T-helper 1 cell treated with Interleukin-12 subunit alpha and Interleukin-12 subunit beta and Interleukin-4 antibody, amounts not matched to agents 30 μg/mL and 1 μg/mL, for 36 hours (primary cell): Measurements from ENCODE around the gene NDEL1.

Experiments used
- H3K27ac Mint-ChIP-seq: one replicate; pipeline ENCODE4 v1.8.0; 2021; ENCODE audit warnings: mild to moderate bottlenecking, mixed read lengths
- H3K27me3 Mint-ChIP-seq: one replicate; pipeline ENCODE4 v1.8.0; 2021; ENCODE audit warnings: low read depth, mixed read lengths
- H3K36me3 Mint-ChIP-seq: one replicate; pipeline ENCODE4 v1.8.0; 2021; ENCODE audit warnings: low read depth, mixed read lengths
- H3K4me1 Mint-ChIP-seq: one replicate; pipeline ENCODE4 v1.8.0; 2021; ENCODE audit warnings: low read depth, mixed read lengths
- H3K4me3 Mint-ChIP-seq: one replicate; pipeline ENCODE4 v1.8.0; 2021; ENCODE audit warnings: mild to moderate bottlenecking, moderate library complexity, mixed read lengths
- H3K9me3 Mint-ChIP-seq: one replicate; pipeline ENCODE4 v1.8.0; 2021; ENCODE audit warnings: mixed read lengths

The NDEL1 gene

GRCh38 chr17:8487130-8487645, 51.5 kb downstream of the NDEL1 start:
- no peaks in the 10 kb centered on the region for H3K4me1 Mint-ChIP-seq
- H3K9me3 Mint-ChIP-seq: peaks cover 17% of the 10 kb centered on the region
- no peak overlapping the region for H3K4me3 Mint-ChIP-seq
- peaks cover 23% of the 10 kb centered on the region for H3K36me3 Mint-ChIP-seq
- H3K27me3 Mint-ChIP-seq: no peaks in the 10 kb centered on the region
- H3K27ac Mint-ChIP-seq: no peak overlapping the region

GRCh38 chr17:8487743-8488142, 52.1 kb downstream of the NDEL1 start:
- H3K9me3 Mint-ChIP-seq: peaks cover 17% of the 10 kb centered on the region
- H3K27me3 Mint-ChIP-seq: no peaks in the 10 kb centered on the region
- H3K27ac Mint-ChIP-seq: no peak overlapping the region
- no peaks in the 10 kb centered on the region for H3K4me1 Mint-ChIP-seq
- H3K36me3 Mint-ChIP-seq: peaks cover 18% of the 10 kb centered on the region
- H3K4me3 Mint-ChIP-seq: no peak overlapping the region

GRCh38 chr17:8488491-8488890, 52.8 kb downstream of the NDEL1 start:
- Mint-ChIP-seq H3K27me3 (no peaks in the 10 kb centered on the region), H3K4me1 (no peaks in the 10 kb centered on the region), H3K9me3 (peaks cover 11% of the 10 kb centered on the region), H3K36me3 (peaks cover 11% of the 10 kb centered on the region), H3K27ac (no peak overlapping the region), H3K4me3 (no peak overlapping the region)

GRCh38 chr17:8488901-8489300, 53.2 kb downstream of the NDEL1 start:
- Mint-ChIP-seq H3K27ac (no peak overlapping the region), H3K9me3 (peaks cover 7% of the 10 kb centered on the region), H3K36me3 (peaks cover 8% of the 10 kb centered on the region), H3K4me3 (no peak overlapping the region), H3K4me1 (no peaks in the 10 kb centered on the region), H3K27me3 (no peaks in the 10 kb centered on the region)

DNA sequence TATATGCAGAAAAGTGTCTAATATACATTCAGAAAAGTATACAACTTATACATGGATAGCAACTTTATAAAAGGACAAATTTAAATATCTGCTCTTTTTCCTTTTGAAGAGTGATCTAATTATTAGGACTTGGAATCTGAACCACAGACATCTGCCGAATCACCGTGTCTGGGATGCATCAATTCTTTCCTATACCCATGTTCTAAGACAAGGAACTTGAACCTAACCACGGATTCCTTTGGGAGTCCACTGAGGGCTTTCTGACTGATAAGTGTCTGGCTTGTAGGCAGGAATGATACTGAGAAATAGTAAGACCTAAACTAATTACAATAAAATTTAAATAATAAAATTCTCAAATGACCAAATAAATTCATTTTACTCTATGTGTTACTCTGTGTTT, 54.2 kb downstream of the NDEL1 start:
- H3K4me3 Mint-ChIP-seq: no peak overlapping the region
- H3K9me3 Mint-ChIP-seq: peaks cover 2% of the 10 kb centered on the region
- peaks cover 3% of the 10 kb centered on the region for H3K36me3 Mint-ChIP-seq
- H3K4me1 Mint-ChIP-seq: no peaks in the 10 kb centered on the region
- H3K27me3 Mint-ChIP-seq: no peaks in the 10 kb centered on the region
- H3K27ac Mint-ChIP-seq: no peak overlapping the region

GRCh38 chr17:8490256-8491023, 54.8 kb downstream of the NDEL1 start:
- Mint-ChIP-seq H3K27ac (no peak overlapping the region), H3K36me3 (no peaks in the 10 kb centered on the region), H3K27me3 (no peaks in the 10 kb centered on the region), H3K4me3 (no peak overlapping the region), H3K4me1 (no peaks in the 10 kb centered on the region), H3K9me3 (no peaks in the 10 kb centered on the region)

- no peaks in the 10 kb centered on the region for H3K27me3 Mint-ChIP-seq
- H3K4me1 Mint-ChIP-seq: no peaks in the 10 kb centered on the region
- H3K9me3 Mint-ChIP-seq: no peaks in the 10 kb centered on the region
- H3K27ac Mint-ChIP-seq: no peak overlapping the region
- H3K4me3 Mint-ChIP-seq: no peak overlapping the region
- H3K36me3 Mint-ChIP-seq: no peaks in the 10 kb centered on the region
Measured at GRCh38 chr17:8492121-8492520, 56.4 kb downstream of the NDEL1 start.

DNA sequence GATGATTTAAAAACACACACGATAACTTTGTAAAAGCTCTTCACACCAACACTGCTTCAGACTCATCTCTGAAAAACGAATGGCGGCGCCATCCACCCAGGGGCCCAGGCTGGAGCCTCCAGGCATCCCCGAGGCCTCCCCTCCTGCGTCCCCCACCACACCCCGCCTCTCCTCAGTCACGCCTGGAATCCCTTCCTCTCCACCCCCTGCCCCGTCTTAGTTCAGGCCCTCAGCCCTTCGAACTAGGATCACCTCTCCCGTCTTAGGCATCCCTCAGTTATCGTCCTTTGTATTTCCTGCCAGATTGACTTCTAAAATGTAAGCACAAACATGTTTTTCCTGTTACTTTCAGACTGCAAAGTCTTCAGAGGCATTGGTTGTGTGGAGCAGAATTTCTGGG, 58.3 kb downstream of the NDEL1 start:
- Mint-ChIP-seq H3K4me3 (no peak overlapping the region), H3K9me3 (no peaks in the 10 kb centered on the region), H3K27me3 (no peaks in the 10 kb centered on the region), H3K36me3 (no peaks in the 10 kb centered on the region), H3K27ac (no peak overlapping the region), H3K4me1 (no peaks in the 10 kb centered on the region)

GRCh38 chr17:8494506-8495111, 58.9 kb downstream of the NDEL1 start:
- no peaks in the 10 kb centered on the region for H3K9me3 Mint-ChIP-seq
- no peak overlapping the region for H3K4me3 Mint-ChIP-seq
- H3K4me1 Mint-ChIP-seq: peaks cover 1% of the 10 kb centered on the region
- no peak overlapping the region for H3K27ac Mint-ChIP-seq
- no peaks in the 10 kb centered on the region for H3K36me3 Mint-ChIP-seq
- no peaks in the 10 kb centered on the region for H3K27me3 Mint-ChIP-seq

- no peaks in the 10 kb centered on the region for H3K27me3 Mint-ChIP-seq
- H3K4me1 Mint-ChIP-seq: peaks cover 5% of the 10 kb centered on the region
- H3K4me3 Mint-ChIP-seq: no peak overlapping the region
- H3K9me3 Mint-ChIP-seq: no peaks in the 10 kb centered on the region
- H3K36me3 Mint-ChIP-seq: no peaks in the 10 kb centered on the region
- no peak overlapping the region for H3K27ac Mint-ChIP-seq
Measured at GRCh38 chr17:8496081-8496480, 60.4 kb downstream of the NDEL1 start.

- Mint-ChIP-seq H3K27me3 (no peaks in the 10 kb centered on the region), H3K4me3 (no peak overlapping the region), H3K27ac (no peak overlapping the region), H3K4me1 (peaks cover 5% of the 10 kb centered on the region), H3K36me3 (no peaks in the 10 kb centered on the region), H3K9me3 (no peaks in the 10 kb centered on the region)
Measured at GRCh38 chr17:8499171-8499570, 63.5 kb downstream of the NDEL1 start.

- H3K4me3 Mint-ChIP-seq: no peak overlapping the region
- peaks cover 5% of the 10 kb centered on the region for H3K4me1 Mint-ChIP-seq
- no peaks in the 10 kb centered on the region for H3K27me3 Mint-ChIP-seq
- no peaks in the 10 kb centered on the region for H3K36me3 Mint-ChIP-seq
- H3K27ac Mint-ChIP-seq: no peak overlapping the region
- H3K9me3 Mint-ChIP-seq: no peaks in the 10 kb centered on the region
Measured at GRCh38 chr17:8499614-8500013, 63.9 kb downstream of the NDEL1 start.

GRCh38 chr17:8500609-8501008, 64.9 kb downstream of the NDEL1 start:
- H3K36me3 Mint-ChIP-seq: no peaks in the 10 kb centered on the region
- H3K4me3 Mint-ChIP-seq: no peak overlapping the region
- H3K27ac Mint-ChIP-seq: no peak overlapping the region
- H3K9me3 Mint-ChIP-seq: no peaks in the 10 kb centered on the region
- H3K27me3 Mint-ChIP-seq: no peaks in the 10 kb centered on the region
- H3K4me1 Mint-ChIP-seq: peaks cover 5% of the 10 kb centered on the region

- H3K27ac Mint-ChIP-seq: no peak overlapping the region
Measured at GRCh38 chr17:8502126-8502525, 66.4 kb downstream of the NDEL1 start.

GRCh38 chr17:8503368-8503767, 67.7 kb downstream of the NDEL1 start:
- Mint-ChIP-seq H3K4me1 (peaks cover 5% of the 10 kb centered on the region), H3K27ac (peak overlapping the region; percentile 54), H3K36me3 (no peaks in the 10 kb centered on the region)

More at GRCh38 chr17:8502126-8502525, 66.4 kb downstream of the NDEL1 start:
- H3K4me3 Mint-ChIP-seq: no peak overlapping the region
- peaks cover 5% of the 10 kb centered on the region for H3K4me1 Mint-ChIP-seq
- no peaks in the 10 kb centered on the region for H3K27me3 Mint-ChIP-seq
- H3K36me3 Mint-ChIP-seq: no peaks in the 10 kb centered on the region
- no peaks in the 10 kb centered on the region for H3K9me3 Mint-ChIP-seq

More at GRCh38 chr17:8503368-8503767, 67.7 kb downstream of the NDEL1 start:
- Mint-ChIP-seq H3K27me3 (no peaks in the 10 kb centered on the region), H3K4me3 (no peak overlapping the region), H3K9me3 (no peaks in the 10 kb centered on the region)
